GM18517 (cell line): ENCODE results near the gene FAXC.
A peak's percentile ranks its signal among the peaks of the same experiment; 100 is the strongest.
"Not testable (repeated sequence)": the region's sequence is repeated elsewhere in the genome, so short reads cannot be mapped to it uniquely, and the experiment has no call there.

Experiments
- ATAC-seq: cut with Tn5 transposase; IDR thresholded peaks from one replicate; pipeline ENCODE4 v1.9.1; 2021; ENCODE audit warnings: mild to moderate bottlenecking, moderate library complexity; ENCODE audit not compliant: unreplicated experiment

Gene FAXC

GRCh38 chr6:99341862-99342455 is 7.5 kb downstream of the FAXC start:
- no peak for ATAC-seq

DNA sequence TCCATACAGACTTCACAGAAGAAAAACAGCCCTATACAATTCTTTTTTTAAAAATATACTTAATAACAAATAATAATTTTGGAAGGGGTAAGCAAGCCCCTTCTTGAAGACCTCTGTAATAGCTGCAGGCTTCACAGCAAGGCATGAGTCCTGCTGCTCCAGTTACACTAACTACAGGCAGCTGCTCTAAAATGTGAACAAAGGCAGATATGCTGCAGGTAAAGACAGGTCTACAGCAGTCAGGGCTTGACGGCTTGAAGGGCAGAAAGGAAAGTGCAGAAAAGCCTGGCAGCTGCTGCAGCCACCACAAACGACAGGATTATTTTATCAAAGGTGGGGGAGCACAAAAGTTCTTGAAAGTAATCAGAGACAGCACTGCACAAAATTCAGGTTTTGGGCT is 11.3 kb downstream of the FAXC start:
- no peak for ATAC-seq

GRCh38 chr6:99335298-99335697 is 14.2 kb downstream of the FAXC start:
- ATAC-seq: not testable (repeated sequence)

DNA sequence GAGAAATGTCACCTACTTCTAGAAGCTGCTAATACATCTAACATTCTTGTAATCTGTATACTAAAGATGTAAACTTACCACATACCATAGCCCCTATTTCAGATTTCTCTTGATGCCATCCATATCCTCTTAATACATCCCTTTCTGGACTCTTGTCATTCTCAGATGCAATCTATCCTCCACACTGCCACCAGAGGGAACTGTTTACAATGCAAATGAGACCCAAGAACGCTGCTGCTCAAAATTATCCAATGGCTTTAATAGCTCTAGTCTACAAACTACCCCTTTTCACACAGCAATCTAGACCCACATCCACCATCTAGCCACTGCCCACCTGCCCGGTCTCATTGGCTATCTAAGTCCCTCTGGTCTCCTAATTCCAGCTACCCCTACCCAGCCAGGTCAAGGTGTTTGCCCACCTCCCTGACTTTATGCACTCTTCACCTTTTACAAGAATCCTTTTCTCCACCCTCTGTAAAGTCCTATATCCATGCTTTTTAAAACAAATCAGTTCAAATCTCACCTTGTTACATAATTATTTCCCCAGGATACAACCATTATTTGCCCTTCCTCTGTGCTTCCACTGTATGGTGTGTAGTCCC is 14.8 kb downstream of the FAXC start:
- peak; percentile 35 for ATAC-seq

DNA sequence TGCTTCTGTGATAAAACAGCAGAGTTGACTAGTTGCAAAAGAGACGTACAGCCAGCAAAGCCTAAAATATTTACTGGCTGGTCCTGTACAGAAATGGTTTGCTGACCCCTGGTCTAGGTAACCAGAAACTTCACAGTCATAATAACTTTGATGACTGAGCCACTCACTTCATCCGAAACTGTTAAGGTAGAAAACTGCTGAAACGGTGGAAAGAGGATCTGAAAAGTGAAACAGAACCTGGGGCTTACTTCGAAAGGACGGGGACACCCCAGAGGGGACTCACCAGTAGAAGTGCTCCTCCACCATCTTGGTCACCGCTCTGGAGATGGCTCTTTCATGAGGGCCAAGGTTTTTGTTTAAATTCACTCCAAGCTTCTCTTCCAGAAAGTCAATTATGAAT is 16.4 kb downstream of the FAXC start:
- ATAC-seq: peak; percentile 92

DNA sequence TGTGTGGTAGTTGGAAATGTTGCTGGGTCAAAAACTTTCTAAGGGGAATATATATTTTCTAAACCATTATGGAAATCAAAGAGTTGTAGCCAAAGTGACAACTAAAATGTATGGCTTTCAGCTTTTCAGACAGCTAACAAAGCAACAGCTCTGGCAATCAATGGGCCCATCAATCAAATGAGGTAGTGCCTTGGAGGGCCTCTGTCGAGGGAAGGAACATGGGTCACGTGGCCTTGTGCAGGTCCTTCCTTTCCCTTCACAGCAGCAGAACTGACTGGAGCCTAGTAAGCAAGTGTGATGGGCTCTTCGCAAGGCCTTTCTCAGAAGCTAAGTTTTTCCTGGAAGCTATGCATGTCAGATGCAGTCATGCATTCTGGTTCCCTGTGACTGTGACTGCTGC is 17.9 kb downstream of the FAXC start:
- no peak for ATAC-seq

GRCh38 chr6:99330159-99330558 is 19.3 kb downstream of the FAXC start:
- ATAC-seq: peak; percentile 75

- ATAC-seq: no peak
These were observed 24.5 kb downstream of the FAXC start for GRCh38 chr6:99324996-99325395.

GRCh38 chr6:99318566-99318965 is 30.9 kb downstream of the FAXC start:
- ATAC-seq: no peak

DNA sequence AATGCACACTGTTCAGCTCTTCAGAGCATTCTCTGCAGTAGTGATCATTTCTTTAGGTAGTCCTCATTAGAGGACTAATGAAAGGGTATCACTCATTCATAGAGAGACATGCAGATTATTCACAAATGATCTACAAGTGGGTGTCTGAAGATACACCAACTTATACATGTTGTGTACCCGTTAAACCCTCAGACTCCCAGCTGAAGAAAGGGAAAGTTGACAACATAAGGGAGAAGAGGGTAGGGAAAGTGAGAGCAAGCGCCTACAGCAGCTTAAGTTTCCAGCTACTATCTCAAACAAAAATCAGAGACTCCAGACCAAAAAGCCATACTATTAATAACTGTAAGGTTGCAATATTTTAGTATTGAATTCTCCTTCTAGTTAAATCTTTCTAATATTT is 37.1 kb downstream of the FAXC start:
- no peak for ATAC-seq

DNA sequence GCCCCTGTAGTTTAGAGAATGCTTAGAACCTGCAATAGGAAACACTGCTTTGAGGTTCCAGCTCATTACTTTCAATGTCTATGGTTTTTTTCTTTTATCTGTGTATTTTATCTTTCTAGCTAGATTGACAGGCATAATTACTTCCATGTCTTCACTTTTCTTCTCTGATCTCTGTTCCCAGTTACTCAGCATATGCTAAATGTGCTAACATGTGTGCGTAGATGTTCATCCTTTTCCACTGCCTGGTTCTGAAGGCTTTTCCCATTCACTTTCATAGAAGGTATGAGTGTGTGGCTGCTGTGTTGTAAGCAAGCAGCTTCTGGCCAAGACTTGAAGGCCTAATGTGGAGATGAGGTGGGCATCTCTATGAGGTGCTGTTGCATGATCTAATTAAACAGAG is 38.9 kb downstream of the FAXC start:
- no peak for ATAC-seq

- no peak for ATAC-seq
These were observed 39.9 kb downstream of the FAXC start for GRCh38 chr6:99309557-99309956.

GRCh38 chr6:99308788-99309187 is 40.7 kb downstream of the FAXC start:
- ATAC-seq: no peak

DNA sequence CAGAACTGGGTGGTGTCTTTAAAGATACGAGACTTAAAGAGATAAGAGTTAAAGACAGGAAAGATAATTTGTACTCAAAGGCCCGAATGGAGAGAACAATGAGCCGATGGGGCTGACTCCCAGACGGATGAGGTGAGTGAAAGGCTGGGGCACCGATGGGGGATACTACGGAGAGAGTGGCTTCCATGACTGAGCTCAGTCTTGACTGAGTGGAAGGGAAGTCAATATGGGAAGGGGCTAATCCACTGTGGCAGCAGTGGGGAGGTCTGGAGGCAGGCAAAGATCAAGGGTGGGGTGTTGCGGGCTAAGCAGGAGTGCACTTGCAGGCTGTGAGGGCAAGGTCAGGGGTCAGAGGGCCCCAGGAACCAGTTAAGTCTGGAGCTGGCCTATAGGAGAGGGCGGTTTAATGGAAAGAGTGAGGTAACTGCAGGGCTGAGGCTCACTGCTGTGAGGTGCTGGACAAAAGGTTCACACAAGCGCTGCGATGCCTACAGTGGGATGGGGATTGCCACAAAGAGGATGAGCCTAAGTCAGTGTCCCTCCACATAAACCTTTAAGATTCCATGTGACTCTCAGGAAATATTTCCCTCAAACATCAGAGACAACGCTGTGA is 42.1 kb downstream of the FAXC start:
- no peak for ATAC-seq

DNA sequence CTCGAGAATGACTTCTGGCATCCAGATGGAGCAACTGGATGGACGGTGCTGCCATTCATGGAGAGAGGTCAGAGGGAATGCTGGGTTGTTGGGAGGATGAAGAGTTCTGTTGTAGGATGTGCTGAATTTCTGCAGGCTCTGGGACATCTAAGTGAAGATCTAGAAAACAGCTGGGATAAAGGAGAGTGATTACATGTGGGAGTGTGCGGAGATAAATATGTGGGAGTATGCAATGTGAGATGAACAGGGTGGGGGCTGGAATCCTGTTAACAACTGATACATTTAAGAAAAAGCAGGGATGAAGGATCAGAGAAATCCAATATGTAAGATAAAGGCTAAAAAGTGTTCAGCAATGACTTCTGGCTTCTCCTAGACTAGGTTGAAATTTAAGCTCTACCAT is 43.1 kb downstream of the FAXC start:
- no peak for ATAC-seq

DNA sequence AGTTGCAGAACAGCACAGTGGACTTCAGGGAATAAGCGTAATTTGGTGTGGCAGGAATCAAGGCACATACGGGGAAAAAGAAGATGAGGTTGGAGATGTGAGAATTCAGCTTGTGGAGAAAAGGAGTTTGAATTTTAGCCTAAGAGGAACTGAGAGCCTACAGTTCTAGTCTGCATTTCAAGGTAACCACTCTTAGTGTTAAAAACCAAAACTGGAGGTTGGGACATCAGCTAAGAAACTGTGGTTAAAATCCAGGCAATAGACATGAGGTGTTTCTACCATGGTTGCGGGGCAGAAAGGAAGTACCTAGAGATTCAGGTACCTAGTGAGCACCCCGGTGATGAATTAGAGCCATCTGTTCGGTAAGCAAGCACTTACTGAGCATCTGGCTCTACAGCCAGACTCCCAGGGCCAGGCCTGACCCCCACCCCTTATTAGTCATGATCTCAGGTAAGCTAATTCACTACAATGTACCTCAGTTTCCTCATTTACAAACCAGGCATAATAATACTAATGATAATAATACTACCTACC is 44.4 kb downstream of the FAXC start:
- no peak for ATAC-seq

- ATAC-seq: no peak
These were observed 52.1 kb downstream of the FAXC start for GRCh38 chr6:99297415-99297814.

GRCh38 chr6:99297006-99297405 is 52.5 kb downstream of the FAXC start:
- no peak for ATAC-seq

- no peak for ATAC-seq
These were observed 53.2 kb downstream of the FAXC start for GRCh38 chr6:99296261-99296660.

GRCh38 chr6:99295276-99295675 is 54.2 kb downstream of the FAXC start:
- ATAC-seq: no peak

- no peak for ATAC-seq
These were observed 54.7 kb downstream of the FAXC start for GRCh38 chr6:99294786-99295185.

DNA sequence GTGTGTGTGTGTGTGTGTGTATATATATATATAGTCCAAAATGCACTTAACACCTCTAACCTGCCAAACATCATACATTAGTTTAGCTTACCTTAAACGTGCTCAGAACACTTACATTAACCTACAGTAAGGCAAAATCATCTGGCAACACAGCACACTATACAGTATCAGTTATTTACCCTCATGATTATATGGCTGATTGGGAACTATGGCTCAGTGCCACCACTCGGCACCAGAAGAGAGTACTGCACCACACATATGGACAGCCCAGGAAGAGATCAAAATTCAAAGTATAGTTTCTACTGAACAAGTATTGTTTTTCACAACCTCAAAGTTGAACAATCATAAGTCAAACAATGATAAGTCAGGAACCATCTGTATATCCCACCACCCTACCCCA is 59.8 kb downstream of the FAXC start:
- ATAC-seq: no peak
